Measurements from ENCODE around the gene SYNE2. TPM values are rescaled to one million over a fixed set of nuclear protein-coding genes. Genes with fewer than 3 reads are reported as not detected.
"Not testable (repeated sequence)": the region's sequence is repeated elsewhere in the genome, so short reads cannot be mapped to it uniquely, and the experiment has no call there.

Gene SYNE2
- total RNA-seq, 1 donor from 2014 or later, result 28.4 TPM

GRCh38 chr14:64159588-64159987, 306.8 kb downstream of the SYNE2 start:
- H3K27ac Mint-ChIP-seq (ENCODE audit: unreplicated experiment), result no peak overlapping the region
- H3K4me3 Mint-ChIP-seq (ENCODE audit: unreplicated experiment), result no peak overlapping the region
- no peaks in the 10 kb centered on the region for H3K4me1 Mint-ChIP-seq (ENCODE audit: unreplicated experiment)
- H3K36me3 Mint-ChIP-seq (ENCODE audit: unreplicated experiment), result peaks cover 13% of the 10 kb centered on the region
- DNase-seq (ENCODE audit: extremely low spot score, unreplicated experiment), result no peak
- no peaks in the 10 kb centered on the region for H3K9me3 Mint-ChIP-seq (ENCODE audit: unreplicated experiment)
- no peaks in the 10 kb centered on the region for H3K27me3 Mint-ChIP-seq (ENCODE audit: unreplicated experiment)
- no peak for TF ChIP-seq CTCF (IDR thresholded peaks at IDR 0.05)

- no peak for TF ChIP-seq CTCF (IDR thresholded peaks at IDR 0.05)
- Mint-ChIP-seq H3K27ac (ENCODE audit: unreplicated experiment) (no peak overlapping the region), H3K4me1 (ENCODE audit: unreplicated experiment) (peaks cover 6% of the 10 kb centered on the region), H3K36me3 (ENCODE audit: unreplicated experiment) (peaks cover 16% of the 10 kb centered on the region), H3K27me3 (ENCODE audit: unreplicated experiment) (no peaks in the 10 kb centered on the region), H3K4me3 (ENCODE audit: unreplicated experiment) (no peak overlapping the region), H3K9me3 (ENCODE audit: unreplicated experiment) (no peaks in the 10 kb centered on the region)
- DNase-seq (ENCODE audit: extremely low spot score, unreplicated experiment), result no peak
These were observed 317.4 kb downstream of the SYNE2 start for GRCh38 chr14:64170181-64170580.

DNA sequence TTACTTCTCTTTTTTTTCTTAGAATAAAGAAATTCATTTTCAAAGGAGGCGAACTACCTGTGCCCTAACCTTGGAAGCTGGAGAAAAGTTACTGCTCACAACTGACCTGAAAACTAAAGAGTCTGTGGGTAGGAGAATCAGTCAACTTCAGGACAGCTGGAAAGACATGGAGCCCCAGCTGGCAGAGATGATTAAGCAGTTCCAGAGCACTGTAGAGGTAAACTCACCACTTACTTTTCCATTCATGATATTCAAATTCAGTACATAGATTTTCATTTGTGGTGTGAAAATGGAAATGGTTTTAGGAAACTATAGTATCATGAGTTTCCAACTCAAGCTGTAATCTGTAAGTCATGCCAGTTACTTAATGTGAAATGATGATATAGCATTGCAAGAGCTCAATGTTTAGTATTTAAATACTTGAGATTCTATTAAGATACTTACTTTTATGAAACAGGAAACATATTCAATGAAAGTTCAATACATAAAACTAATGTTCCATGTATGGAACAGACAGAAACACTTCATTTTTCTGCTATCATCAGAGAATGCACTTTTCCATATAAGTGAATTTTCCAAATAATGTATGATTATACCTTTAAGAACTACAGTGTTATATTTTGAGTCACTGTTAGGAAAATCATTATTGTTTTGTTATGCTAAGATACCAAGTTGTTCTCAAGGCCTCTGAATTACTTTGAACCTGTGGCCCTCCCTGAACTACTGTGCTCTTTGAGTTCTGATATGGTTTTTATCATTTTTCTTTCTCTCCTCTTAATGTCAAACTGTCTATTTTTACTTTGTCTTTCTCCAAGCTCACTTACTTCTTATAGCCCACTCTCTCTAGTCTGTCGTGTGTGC, 322.3 kb downstream of the SYNE2 start:
- Mint-ChIP-seq H3K27ac (ENCODE audit: unreplicated experiment) (no peak overlapping the region), H3K4me3 (ENCODE audit: unreplicated experiment) (no peak overlapping the region), H3K27me3 (ENCODE audit: unreplicated experiment) (no peaks in the 10 kb centered on the region), H3K4me1 (ENCODE audit: unreplicated experiment) (no peaks in the 10 kb centered on the region), H3K9me3 (ENCODE audit: unreplicated experiment) (no peaks in the 10 kb centered on the region), H3K36me3 (ENCODE audit: unreplicated experiment) (peaks cover 14% of the 10 kb centered on the region)
- no peak for TF ChIP-seq CTCF (IDR thresholded peaks at IDR 0.05)
- no peak for DNase-seq (ENCODE audit: extremely low spot score, unreplicated experiment)

DNA sequence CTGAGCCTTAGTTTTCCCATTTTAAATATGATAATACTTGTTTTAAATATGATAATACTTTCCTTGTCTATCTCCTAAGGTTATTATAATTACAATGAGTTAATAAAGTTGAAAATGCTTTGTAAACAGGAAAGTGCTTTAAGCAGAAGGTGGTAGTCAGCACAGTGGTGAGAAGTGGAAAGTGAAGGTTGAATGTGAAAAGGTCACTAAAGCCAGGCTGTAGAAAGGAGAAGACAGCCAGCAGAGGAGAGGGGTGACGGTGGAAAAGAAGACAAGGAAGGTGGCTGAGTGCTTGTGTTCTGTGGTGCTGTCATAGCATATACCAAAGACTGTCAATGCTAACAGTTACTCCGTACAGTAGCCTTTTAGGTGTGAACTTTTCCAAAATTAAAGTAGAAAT, 323.5 kb downstream of the SYNE2 start:
- Mint-ChIP-seq H3K36me3 (ENCODE audit: unreplicated experiment) (peaks cover 11% of the 10 kb centered on the region), H3K27me3 (ENCODE audit: unreplicated experiment) (no peaks in the 10 kb centered on the region), H3K4me1 (ENCODE audit: unreplicated experiment) (no peaks in the 10 kb centered on the region), H3K4me3 (ENCODE audit: unreplicated experiment) (no peak overlapping the region), H3K9me3 (ENCODE audit: unreplicated experiment) (no peaks in the 10 kb centered on the region), H3K27ac (ENCODE audit: unreplicated experiment) (no peak overlapping the region)
- DNase-seq (ENCODE audit: extremely low spot score, unreplicated experiment), result no peak
- no peak for TF ChIP-seq CTCF (IDR thresholded peaks at IDR 0.05)

GRCh38 chr14:64178814-64179213, 326.0 kb downstream of the SYNE2 start:
- TF ChIP-seq CTCF (IDR thresholded peaks at IDR 0.05), result no peak
- Mint-ChIP-seq H3K9me3 (ENCODE audit: unreplicated experiment) (no peaks in the 10 kb centered on the region), H3K27me3 (ENCODE audit: unreplicated experiment) (no peaks in the 10 kb centered on the region), H3K4me3 (ENCODE audit: unreplicated experiment) (no peak overlapping the region), H3K4me1 (ENCODE audit: unreplicated experiment) (no peaks in the 10 kb centered on the region), H3K27ac (ENCODE audit: unreplicated experiment) (no peak overlapping the region), H3K36me3 (ENCODE audit: unreplicated experiment) (peaks cover 7% of the 10 kb centered on the region)
- no peak for DNase-seq (ENCODE audit: extremely low spot score, unreplicated experiment)

DNA sequence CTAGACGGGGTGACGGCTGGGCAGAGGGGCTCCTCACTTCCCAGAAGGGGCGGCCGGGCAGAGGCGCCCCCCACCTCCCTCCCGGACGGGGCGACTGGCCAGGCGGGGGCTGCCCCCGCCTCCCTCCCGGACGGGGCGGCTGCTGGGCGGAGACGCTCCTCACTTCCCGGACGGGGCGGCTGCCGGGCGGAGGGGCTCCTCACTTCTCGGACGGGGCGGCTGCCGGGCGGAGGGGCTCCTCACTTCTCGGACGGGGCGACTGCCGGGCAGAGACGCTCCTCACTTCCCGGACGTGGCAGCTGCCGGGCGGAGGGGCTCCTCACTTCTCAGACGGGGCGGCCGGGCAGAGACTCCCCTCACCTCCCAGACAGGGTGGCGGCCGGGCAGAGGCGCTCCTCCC, 330.1 kb downstream of the SYNE2 start:
- H3K9me3 Mint-ChIP-seq (ENCODE audit: unreplicated experiment); H3K4me3 Mint-ChIP-seq (ENCODE audit: unreplicated experiment); H3K27me3 Mint-ChIP-seq (ENCODE audit: unreplicated experiment); H3K27ac Mint-ChIP-seq (ENCODE audit: unreplicated experiment); DNase-seq (ENCODE audit: extremely low spot score, unreplicated experiment); H3K36me3 Mint-ChIP-seq (ENCODE audit: unreplicated experiment): not testable (repeated sequence)
- peaks cover 14% of the 10 kb centered on the region for H3K4me1 Mint-ChIP-seq (ENCODE audit: unreplicated experiment)

Data from osteocyte (in vitro differentiated cells).